NCI-H82 (cell line): ENCODE results near the gene HIF3A.
"Not testable (repeated sequence)": the region's sequence is repeated elsewhere in the genome, so short reads cannot be mapped to it uniquely, and the experiment has no call there.

Experiments used
- DNase-seq: peaks from one replicate; lab custom pipeline; 2025; lab: John Stamatoyannopoulos, UW

The HIF3A gene

DNA sequence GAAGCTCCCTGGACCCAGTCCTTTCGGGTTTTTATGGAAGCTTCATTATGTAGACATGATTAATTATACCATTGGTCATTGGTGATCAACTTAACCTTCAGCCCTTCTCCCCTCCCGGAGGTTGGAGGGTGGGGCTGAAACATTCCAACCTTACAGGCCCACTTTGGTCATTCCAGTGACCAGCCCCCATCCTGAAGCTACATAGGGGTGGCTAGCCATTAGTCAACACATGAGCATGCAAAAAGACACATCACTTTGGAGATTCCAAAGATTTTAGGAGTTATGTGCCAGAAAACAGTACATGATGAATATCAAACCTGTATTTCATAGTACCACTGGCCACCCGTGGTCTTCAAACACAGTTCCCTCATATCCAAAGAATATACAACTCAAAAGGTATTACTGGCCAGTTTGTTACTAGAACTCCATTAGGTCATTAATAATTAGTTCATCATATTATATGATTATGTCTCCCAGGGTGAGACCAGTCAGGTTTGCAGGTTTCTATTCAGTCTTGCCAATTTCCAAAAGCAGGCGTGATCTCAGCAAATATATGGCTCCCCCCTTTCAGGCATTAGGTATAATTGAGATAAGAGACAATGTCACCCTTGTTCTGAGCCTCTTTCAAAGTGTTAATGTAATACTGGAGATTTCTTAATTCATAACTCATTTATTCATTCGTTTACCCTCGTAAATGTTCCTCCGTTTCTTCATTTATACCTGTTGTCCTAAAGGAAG, 61.2 kb downstream of the HIF3A start:
- no peak for DNase-seq

- no peak for DNase-seq
Measured at GRCh38 chr19:46361915-46362314, 65.1 kb downstream of the HIF3A start.

DNA sequence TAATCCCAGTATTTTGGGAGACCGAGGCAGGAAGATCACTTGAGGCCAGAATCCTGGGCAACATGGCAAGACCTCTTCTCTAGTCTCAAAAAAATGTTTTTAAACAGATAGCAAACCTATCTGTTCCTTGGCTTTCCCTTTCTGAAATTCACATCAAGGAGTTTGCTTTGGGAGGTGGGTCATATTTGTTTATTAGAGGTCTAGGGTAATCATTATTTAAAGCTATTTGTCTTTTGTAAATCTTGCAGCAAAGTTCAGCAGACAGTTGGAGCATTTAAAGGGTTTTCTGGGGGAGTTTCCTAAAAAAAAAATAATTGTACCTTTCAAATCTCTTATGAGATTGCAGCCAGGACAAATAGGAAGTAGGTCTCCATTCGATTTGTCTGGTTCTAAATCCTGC, 67.5 kb downstream of the HIF3A start:
- DNase-seq: no peak

DNA sequence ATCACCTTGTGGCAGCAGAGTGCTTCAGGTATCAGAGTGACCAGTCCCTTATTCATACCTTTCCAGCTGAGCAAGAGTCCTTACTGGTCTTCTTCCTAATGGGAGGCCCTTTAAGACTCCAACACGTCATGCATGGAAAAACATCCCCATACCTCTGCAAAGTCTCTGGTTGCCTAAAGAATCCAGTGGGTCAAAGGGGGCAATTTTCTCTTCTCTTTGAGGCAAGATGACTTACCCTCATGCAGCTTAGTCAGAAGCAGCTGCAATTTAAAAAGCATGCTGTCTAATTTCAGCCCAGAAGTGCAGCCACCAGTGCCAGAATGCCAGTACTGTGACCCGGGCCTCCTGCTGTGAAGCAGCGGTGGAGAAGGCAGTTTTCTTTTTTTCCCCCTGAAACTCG, 68.7 kb downstream of the HIF3A start:
- no peak for DNase-seq

DNA sequence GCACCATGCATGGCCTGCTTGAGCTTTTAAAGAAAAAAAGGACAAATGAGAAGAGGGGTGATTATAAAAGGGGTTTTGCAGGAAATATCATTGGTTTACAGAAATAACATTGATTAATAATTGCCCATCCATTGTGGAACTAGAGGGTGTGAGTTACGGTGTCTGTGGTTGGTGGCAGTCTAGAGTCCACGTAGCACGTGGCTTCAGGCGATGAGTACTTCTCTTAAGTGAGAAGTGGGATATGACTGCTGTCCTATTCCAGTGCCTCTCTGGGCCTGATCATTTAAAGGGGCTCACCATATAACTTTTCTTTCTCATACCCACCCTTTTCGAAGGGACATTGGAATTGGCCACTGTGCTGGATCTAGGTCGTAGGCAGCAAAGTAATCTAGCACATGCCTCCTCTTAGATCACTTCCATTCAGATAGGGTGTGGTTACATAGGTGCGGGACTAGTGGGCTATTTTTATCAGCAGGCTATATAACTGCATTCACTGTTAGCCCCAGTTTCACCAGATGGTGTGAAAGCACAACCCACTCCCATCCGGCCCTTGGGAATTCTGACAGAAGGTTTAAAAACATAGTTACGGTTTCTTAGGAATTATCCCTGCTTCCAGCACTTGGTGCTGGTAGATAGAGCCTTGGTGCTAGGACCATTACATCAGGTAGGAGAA, 69.9 kb downstream of the HIF3A start:
- peak; percentile 86 for DNase-seq

DNA sequence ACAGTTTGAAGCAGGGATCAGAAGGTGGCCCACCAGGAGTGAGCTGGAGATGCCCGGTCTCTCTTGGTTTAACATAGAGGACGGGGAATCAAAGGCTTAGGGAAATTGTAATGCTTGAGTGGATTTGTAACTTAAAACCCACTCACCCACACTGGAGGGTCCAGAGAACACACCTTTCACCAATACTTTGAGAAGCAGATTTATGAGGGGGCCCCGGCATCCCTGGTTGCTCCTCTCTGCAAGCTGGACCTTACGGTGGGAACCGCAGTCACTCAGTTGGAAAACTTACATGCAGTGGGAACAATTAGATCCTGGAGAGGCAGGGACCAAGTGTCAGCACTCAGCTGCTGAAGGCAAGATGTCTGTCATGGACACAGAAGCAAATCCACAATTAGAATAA, 70.6 kb downstream of the HIF3A start:
- peak; percentile 83 for DNase-seq

GRCh38 chr19:46368116-46368515, 71.3 kb downstream of the HIF3A start:
- peak; percentile 94 for DNase-seq

DNA sequence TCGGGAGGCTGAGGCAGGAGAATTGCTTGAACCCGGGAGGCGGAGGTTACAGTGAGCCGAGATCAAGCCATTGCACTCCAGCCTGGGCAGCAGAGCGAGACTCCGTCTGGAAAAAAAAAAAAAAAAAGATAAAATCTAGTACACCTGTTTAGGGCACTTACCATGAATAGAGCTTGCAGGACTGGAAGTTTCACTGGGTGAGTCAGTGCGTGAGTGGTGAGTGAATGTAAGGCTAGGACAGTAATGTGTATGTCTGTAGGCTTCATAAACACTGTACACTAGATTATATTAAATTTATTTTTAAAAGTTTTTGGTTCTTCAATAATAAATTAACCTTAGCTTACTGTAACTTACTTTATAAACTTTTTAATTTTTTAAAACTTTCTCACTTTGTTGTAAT, 73.0 kb downstream of the HIF3A start:
- no peak for DNase-seq

GRCh38 chr19:46371371-46371901, 74.6 kb downstream of the HIF3A start:
- DNase-seq: no peak

DNA sequence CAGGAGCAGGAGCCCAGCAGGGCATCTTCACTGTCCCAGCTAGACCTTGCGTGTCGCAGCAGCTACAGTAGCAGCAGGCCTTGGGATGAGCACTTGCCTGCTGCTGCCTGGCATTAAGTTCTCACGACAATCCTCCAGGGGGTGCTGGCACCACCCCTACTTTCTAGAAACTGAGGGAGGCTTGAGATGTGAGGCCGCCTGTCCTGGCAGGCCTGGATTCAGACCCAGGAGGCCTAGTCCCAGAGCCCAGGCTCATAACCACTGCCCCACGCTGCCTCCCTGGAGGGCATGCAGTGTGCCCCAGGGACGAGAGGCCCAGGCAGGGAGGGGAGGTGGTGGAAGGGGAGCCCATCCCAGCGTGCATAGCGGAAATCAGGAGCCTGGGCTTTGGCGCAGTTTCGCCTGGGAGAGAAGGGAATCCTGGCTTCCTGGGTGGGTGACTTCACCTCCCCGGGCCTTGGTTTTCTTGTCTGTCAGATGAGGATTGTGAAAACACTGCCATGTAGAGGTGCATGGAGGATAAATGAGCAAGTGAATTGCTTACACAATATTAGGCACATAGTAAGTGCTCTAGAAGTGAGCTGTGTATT, 76.2 kb downstream of the HIF3A start:
- no peak for DNase-seq

GRCh38 chr19:46373491-46374359, 76.9 kb downstream of the HIF3A start:
- DNase-seq: no peak

- DNase-seq: no peak
Measured at GRCh38 chr19:46374536-46375475, 78.0 kb downstream of the HIF3A start.

DNA sequence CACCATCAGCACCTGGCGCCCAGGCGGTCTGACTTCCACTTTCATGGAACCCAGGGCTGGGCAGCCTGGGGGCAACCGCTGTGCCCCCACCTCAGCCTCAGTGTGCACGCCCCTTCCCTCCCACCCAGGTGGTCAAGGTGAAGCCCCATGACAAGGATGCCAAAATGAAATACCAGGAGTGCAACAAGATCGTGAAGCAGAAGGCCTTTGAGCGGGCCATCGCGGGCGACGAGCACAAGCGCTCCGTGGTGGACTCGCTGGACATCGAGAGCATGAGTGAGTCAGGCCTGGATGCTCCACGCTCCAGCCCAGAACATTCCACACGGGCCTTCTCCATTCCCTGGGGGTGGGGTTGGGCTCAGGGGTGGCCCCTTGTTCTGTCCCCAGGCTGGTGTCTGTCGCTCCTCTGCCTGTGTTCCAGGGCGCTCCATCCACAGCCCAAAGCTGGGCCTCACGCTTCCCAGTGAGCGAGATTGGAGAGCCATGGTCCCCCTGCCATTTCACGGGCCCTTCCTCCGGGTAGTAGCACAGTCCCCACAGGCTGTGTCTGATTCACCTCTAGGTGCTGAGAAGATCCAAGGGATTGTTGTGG, 78.7 kb downstream of the HIF3A start:
- DNase-seq: not testable (repeated sequence)

DNA sequence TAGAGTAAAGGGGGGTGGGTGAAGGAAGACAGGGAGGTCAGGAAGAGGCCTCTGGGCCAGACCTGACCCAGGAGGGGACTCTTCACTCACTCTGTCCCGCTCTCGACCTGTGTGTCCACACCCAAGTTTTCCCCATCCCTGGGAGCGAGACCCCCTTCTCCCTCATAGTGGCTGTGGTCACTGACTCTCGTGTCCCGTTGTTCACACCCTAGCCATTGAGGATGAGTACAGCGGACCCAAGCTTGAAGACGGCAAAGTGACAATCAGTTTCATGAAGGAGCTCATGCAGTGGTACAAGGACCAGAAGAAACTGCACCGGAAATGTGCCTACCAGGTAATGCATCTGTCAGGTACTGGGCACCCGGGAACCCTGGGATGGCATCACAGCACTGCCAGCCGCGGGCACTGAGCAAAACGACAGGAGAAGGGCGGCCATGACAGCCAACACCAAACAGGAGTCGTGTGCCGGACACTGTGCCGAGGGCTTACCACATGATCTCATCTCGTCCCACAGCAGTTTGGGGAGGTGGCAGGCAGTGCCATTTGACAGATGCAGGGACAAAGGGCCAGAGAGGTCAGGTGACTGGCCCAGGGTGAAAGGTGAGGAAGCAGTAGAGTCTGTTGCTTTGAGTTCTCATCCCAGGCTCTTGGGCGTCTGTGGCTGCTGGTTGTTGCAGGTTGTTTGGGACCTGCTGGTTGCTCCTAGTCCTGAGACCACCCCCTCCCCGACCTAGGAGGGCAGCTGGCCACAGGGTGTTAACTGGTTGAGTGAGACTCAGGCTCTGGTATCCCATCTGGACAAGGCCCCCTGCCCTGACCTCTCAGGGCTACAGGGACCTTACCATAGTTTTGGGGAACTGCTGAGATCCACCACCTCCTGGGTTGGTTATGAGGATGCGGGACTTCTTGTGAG, 79.7 kb downstream of the HIF3A start:
- DNase-seq: no peak

GRCh38 chr19:46378268-46378667, 81.4 kb downstream of the HIF3A start:
- DNase-seq: no peak

GRCh38 chr19:46380690-46381089, 83.8 kb downstream of the HIF3A start:
- no peak for DNase-seq

GRCh38 chr19:46381346-46381745, 84.5 kb downstream of the HIF3A start:
- DNase-seq: no peak

DNA sequence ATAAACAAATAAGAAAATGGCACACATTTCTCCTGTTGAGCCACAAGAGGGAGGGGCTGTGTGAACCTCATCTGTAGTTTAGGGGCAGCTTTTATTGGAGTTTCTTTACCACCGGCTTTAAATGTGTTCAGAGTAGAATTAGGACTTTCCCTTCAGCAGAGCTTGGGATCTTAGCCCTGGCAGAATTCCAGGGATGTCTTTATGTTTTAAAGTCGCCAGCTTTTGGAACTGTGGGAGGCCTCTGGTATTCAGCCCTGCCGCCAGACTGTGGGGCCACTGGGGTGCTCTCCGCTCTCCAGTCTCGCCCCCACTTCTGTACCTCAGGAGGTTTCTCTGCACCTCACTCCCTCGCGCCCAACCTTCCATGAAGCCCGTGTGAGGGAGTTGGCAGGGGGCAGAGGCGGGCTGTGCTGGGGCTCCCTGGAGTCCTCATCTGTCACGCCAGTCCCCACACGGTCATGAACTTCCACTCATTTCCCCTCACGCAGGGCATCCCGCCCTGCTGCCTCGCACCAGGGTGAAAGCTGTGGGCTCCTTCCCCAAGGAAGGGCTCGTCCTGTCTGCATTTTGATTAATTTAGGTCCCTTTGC, 85.0 kb downstream of the HIF3A start:
- no peak for DNase-seq

GRCh38 chr19:46383171-46383815, 86.5 kb downstream of the HIF3A start:
- DNase-seq: no peak
